Uterus (tissue), 2 donors: ENCODE measurements around the gene HIF1AN.

Source experiments
- CTCF ChIP-seq, 4 experiments: fragments of 200-600 bp in 2 of 4; fragments of 450-650 bp in 2 of 4; sonication (generic) in 2 of 4; IDR thresholded peaks; one replicate each; pipeline ENCODE4 v1.5.1; 2016 to 2019; ENCODE audit warnings: antibody characterized with exemption in 4 of 4, mild to moderate bottlenecking in 2 of 4, moderate library complexity in 1 of 4
- POLR2A ChIP-seq, 2 donors: fragments of 450-650 bp; IDR thresholded peaks; one replicate each; pipeline ENCODE4 v1.6.1; 2016; ENCODE audit warnings: antibody characterized with exemption in 2 of 2, mild to moderate bottlenecking in 1 of 2, moderate library complexity in 1 of 2

- peak in 2 of 4 experiments; percentile 11 to 36 for TF ChIP-seq CTCF (IDR thresholded peaks at IDR 0.05)
- TF ChIP-seq POLR2A (IDR thresholded peaks at IDR 0.05), result peak in 1 of 2 donors; percentile 38
Observed at GRCh38 chr10:100529475-100530298, 6.1 kb upstream of the HIF1AN start, which contains the start of gene NDUFB8.
